DND-41 (cell line): ENCODE results near the gene EIF5.

ENCODE experiments used
- ATAC-seq: fragments of 200-7000 bp; cut with Tn5 transposase; 3 replicates; pipeline ENCODE4 v1.9.1; 2021; ENCODE audit warnings: low read depth; ENCODE audit not compliant: insufficient read depth
- DNase-seq: peaks from one replicate; pipeline ENCODE4 v3.0.0-alpha.2; 2020
- H2AFZ ChIP-seq: 2 replicates; pipeline ENCODE4 v1.6.0; 2012; ENCODE audit warnings: low read depth, low read length
- H3K27ac ChIP-seq: 2 replicates; pipeline ENCODE4 v1.5.1; 2012; ENCODE audit warnings: low read length, inconsistent platforms
- H3K27me3 ChIP-seq: fragments of 200-600 bp; sonication (generic); 2 replicates; pipeline ENCODE4 v1.6.0; 2012; ENCODE audit warnings: low read length, mild to moderate bottlenecking, inconsistent platforms; ENCODE audit not compliant: insufficient read depth, poor library complexity
- H3K36me3 ChIP-seq: 2 replicates; pipeline ENCODE4 v1.5.1; 2012; ENCODE audit warnings: low read length, inconsistent platforms; ENCODE audit not compliant: insufficient read depth
- H3K4me1 ChIP-seq: 2 replicates; pipeline ENCODE4 v1.5.1; 2012; ENCODE audit warnings: mild to moderate bottlenecking, low read length; ENCODE audit not compliant: insufficient read depth
- H3K4me2 ChIP-seq: 2 replicates; pipeline ENCODE4 v1.6.0; 2012; ENCODE audit warnings: mild to moderate bottlenecking, moderate library complexity, low read length, inconsistent platforms; ENCODE audit not compliant: insufficient read depth
- H3K4me3 ChIP-seq, 2 experiments: fragments of 200-600 bp in 1 of 2; shearing (Covaris generic) in 1 of 2; 2 replicates each; pipeline ENCODE4 v1.5.1; 2012 to 2016; ENCODE audit warnings: inconsistent platforms in 2 of 2, low read length in 2 of 2, mild to moderate bottlenecking in 2 of 2, low read depth in 1 of 2, moderate library complexity in 1 of 2
- H3K79me2 ChIP-seq: 2 replicates; pipeline ENCODE4 v1.6.0; 2012; ENCODE audit warnings: low read length, inconsistent platforms; ENCODE audit not compliant: insufficient read depth
- H3K9ac ChIP-seq: 2 replicates; pipeline ENCODE4 v1.6.0; 2012; ENCODE audit warnings: low read depth, mild to moderate bottlenecking, inconsistent platforms, low read length, moderate library complexity
- H3K9me3 ChIP-seq: 2 replicates; pipeline ENCODE4 v1.5.1; 2012; ENCODE audit warnings: low read length, moderate library complexity, mild to moderate bottlenecking, inconsistent platforms; ENCODE audit not compliant: insufficient read depth, severe bottlenecking
- H4K20me1 ChIP-seq: 2 replicates; pipeline ENCODE4 v1.6.0; 2012; ENCODE audit warnings: low read length; ENCODE audit not compliant: insufficient read depth
- CTCF ChIP-seq: IDR thresholded peaks from 2 replicates; pipeline ENCODE4 v1.5.1; 2012; ENCODE audit warnings: borderline replicate concordance, low read length, moderate library complexity, mild to moderate bottlenecking; ENCODE audit not compliant: poor library complexity, severe bottlenecking; ENCODE audit errors: extremely low read depth
- EZH2 ChIP-seq: IDR thresholded peaks from 3 replicates; pipeline ENCODE4 v1.6.1; 2012; ENCODE audit warnings: borderline replicate concordance, low read depth, mild to moderate bottlenecking, moderate library complexity, low read length, inconsistent platforms; ENCODE audit not compliant: severe bottlenecking

Gene EIF5

DNA sequence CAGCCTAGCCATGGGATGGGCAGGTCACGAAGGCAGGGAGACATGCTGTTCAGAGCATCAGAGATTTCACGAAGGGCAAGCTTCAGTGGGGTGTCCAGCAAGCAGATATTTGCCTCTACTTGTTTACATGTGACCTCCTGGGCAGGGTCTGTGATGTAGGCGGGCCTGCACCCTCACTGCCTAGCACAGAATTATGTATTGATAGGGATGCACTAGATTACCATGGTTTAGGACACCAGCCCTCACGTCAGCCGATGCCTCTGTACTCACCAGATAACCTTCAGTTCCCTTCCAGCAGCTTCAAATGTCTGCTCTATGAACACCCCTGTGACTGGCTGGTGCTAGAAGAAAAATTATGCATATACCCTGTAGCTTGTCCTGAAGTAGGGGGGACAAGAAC, 5.1 kb upstream of the EIF5 start:
- Histone ChIP-seq H3K9me3 (no peaks in the 10 kb centered on the region), H3K27me3 (no peaks in the 10 kb centered on the region), H3K4me3 (no peak overlapping the region), H3K4me1 (peaks cover 18% of the 10 kb centered on the region), H3K36me3 (no peaks in the 10 kb centered on the region; the same call in 1 of the 2 replicates), H3K4me2 (no peak overlapping the region), H3K9ac (no peak overlapping the region), H3K79me2 (peaks cover 14% of the 10 kb centered on the region), H4K20me1 (no peaks in the 10 kb centered on the region), H2AFZ (no peak overlapping the region), H3K27ac (no peak overlapping the region)
- DNase-seq (no peak), ATAC-seq (no peak)
- TF ChIP-seq EZH2 (no peak), CTCF (no peak)

DNA sequence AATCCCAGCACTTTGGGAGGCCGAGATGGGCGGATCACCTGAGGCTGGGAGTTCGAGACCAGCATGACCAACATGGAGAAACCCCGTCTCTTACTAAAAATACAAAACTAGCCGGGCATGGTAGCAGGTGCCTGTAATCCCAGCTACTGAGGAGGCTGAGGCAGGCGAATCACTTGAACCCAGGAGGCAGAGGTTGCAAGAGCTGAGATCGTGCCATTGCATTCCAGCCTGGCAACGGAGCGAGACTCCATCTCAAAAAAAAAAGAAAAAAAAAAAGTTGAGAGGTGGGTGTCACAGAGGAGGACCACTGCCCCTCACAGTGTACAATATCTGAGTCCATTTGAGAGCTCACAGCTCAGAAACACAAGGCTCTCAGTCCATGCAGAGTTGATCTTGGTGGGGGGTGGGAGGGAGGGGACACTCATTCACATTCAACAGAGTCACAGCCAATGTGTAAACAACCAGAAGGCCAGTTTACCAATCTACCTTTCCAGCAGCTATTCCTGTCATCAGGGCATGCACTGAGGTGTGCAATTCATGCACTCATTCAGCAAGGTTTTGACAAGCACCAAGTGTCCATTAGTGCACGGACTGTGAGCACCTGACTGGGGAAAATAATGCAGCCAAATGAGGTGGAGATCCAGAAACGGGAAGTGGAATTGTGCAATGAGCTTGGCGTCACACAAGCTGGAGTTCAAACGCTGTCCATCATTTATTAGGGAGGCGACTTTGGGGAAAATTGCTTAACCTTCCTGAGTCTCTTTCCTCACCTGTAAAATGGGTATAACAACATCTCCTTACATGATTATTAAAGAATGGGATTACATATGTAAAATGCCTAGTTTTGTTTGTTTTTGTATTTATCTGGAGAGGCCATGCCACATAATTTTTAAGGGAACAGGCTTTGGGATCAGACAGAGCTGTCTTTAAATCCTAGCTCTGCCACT, 4.4 kb upstream of the EIF5 start:
- peaks cover 3% of the 10 kb centered on the region; the same call in 1 of the 2 replicates for H3K36me3 ChIP-seq
- ATAC-seq (no peak), DNase-seq (no peak)
- no peak overlapping the region for H3K27ac ChIP-seq
- no peaks in the 10 kb centered on the region for H3K27me3 ChIP-seq
- no peak overlapping the region for H2AFZ ChIP-seq
- H3K79me2 ChIP-seq, result peaks cover 20% of the 10 kb centered on the region
- H3K4me2 ChIP-seq, result no peak overlapping the region
- no peak overlapping the region for H3K9ac ChIP-seq
- H4K20me1 ChIP-seq, result peaks cover under 1% of the 10 kb centered on the region; the same call in 1 of the 2 replicates
- H3K4me3 ChIP-seq, result no peak overlapping the region
- no peak for TF ChIP-seq EZH2
- no peak for TF ChIP-seq CTCF
- H3K9me3 ChIP-seq, result no peaks in the 10 kb centered on the region
- peaks cover 18% of the 10 kb centered on the region for H3K4me1 ChIP-seq

GRCh38 chr14:103330536-103330935, 3.5 kb upstream of the EIF5 start:
- H4K20me1 ChIP-seq, result peaks cover 9% of the 10 kb centered on the region
- peaks cover 23% of the 10 kb centered on the region for H3K4me1 ChIP-seq
- no peak overlapping the region for H3K4me3 ChIP-seq
- H3K79me2 ChIP-seq, result peaks cover 28% of the 10 kb centered on the region
- H3K9ac ChIP-seq, result no peak overlapping the region
- peaks cover 12% of the 10 kb centered on the region for H3K36me3 ChIP-seq
- no peaks in the 10 kb centered on the region for H3K9me3 ChIP-seq
- H3K4me2 ChIP-seq, result no peak overlapping the region
- ATAC-seq (no peak), DNase-seq (no peak)
- no peaks in the 10 kb centered on the region for H3K27me3 ChIP-seq
- H3K27ac ChIP-seq, result no peak overlapping the region
- TF ChIP-seq CTCF (no peak), EZH2 (no peak)
- H2AFZ ChIP-seq, result no peak overlapping the region
